H9 (cell line): ENCODE data around the gene SLC35F3. TPM values are rescaled to one million over a fixed set of nuclear protein-coding genes. Genes with fewer than 3 reads are reported as not detected.

Experiments used
- DNase-seq: peaks from one replicate; pipeline ENCODE4 v3.0.0-alpha.2; 2017
- H2AFZ ChIP-seq: one replicate; pipeline ENCODE4 v1.6.1; 2013; ENCODE audit warnings: mild to moderate bottlenecking, low read length, control low read depth, moderate library complexity
- H2AK5ac ChIP-seq: 2 replicates; pipeline ENCODE4 v1.6.1; 2013; ENCODE audit warnings: low read length, control low read depth, mixed read lengths; ENCODE audit not compliant: insufficient read length
- H2BK120ac ChIP-seq: one replicate; pipeline ENCODE4 v1.6.1; 2013; ENCODE audit warnings: low read depth, mild to moderate bottlenecking, low read length, control low read depth, inconsistent platforms; ENCODE audit not compliant: poor library complexity, severe bottlenecking
- H2BK12ac ChIP-seq: 2 replicates; pipeline ENCODE4 v1.6.1; 2013; ENCODE audit warnings: low read length, control low read depth, mixed read lengths, low read depth; ENCODE audit not compliant: insufficient read length
- H2BK15ac ChIP-seq: 2 replicates; pipeline ENCODE4 v1.6.1; 2013; ENCODE audit warnings: low read depth, low read length, control low read depth
- H2BK20ac ChIP-seq: one replicate; pipeline ENCODE4 v1.6.1; 2013; ENCODE audit warnings: low read depth, mild to moderate bottlenecking, low read length, control low read depth, inconsistent platforms; ENCODE audit not compliant: poor library complexity, severe bottlenecking
- H2BK5ac ChIP-seq: 2 replicates; pipeline ENCODE4 v1.6.1; 2013; ENCODE audit warnings: low read length, control low read depth, mixed read lengths; ENCODE audit not compliant: insufficient read length
- H3K14ac ChIP-seq: 2 replicates; pipeline ENCODE4 v1.6.1; 2013; ENCODE audit warnings: low read length, control low read depth; ENCODE audit not compliant: insufficient read depth
- H3K18ac ChIP-seq: 2 replicates; pipeline ENCODE4 v1.6.1; 2013; ENCODE audit warnings: low read depth, mild to moderate bottlenecking, mixed read lengths, low read length, control low read depth; ENCODE audit not compliant: insufficient read length
- H3K23ac ChIP-seq: 2 replicates; pipeline ENCODE4 v1.6.1; 2013; ENCODE audit warnings: low read length, control low read depth, mixed read lengths, low read depth; ENCODE audit not compliant: insufficient read length
- H3K23me2 ChIP-seq: 2 replicates; pipeline ENCODE4 v1.6.1; 2013; ENCODE audit warnings: low read depth, mild to moderate bottlenecking, mixed read lengths, low read length, control low read depth; ENCODE audit not compliant: insufficient read length, poor library complexity, severe bottlenecking
- H3K27ac ChIP-seq: 2 replicates; pipeline ENCODE4 v1.5.1; 2013; ENCODE audit warnings: low read length, control low read depth, mixed read lengths, low read depth; ENCODE audit not compliant: insufficient read length
- H3K27me3 ChIP-seq: 2 replicates; pipeline ENCODE4 v1.6.1; 2013; ENCODE audit warnings: low read length, control low read depth, inconsistent platforms; ENCODE audit not compliant: insufficient read depth
- H3K4ac ChIP-seq: 2 replicates; pipeline ENCODE4 v1.6.1; 2013; ENCODE audit warnings: low read depth, mild to moderate bottlenecking, control low read depth, inconsistent platforms, low read length, moderate library complexity
- H3K4me1 ChIP-seq: 2 replicates; pipeline ENCODE4 v1.6.1; 2013; ENCODE audit warnings: low read length, control low read depth, inconsistent platforms; ENCODE audit not compliant: insufficient read depth
- H3K4me2 ChIP-seq: 2 replicates; pipeline ENCODE4 v1.6.1; 2013; ENCODE audit warnings: low read length, control low read depth, mixed read lengths; ENCODE audit not compliant: insufficient read length, insufficient read depth
- H3K56ac ChIP-seq: 2 replicates; pipeline ENCODE4 v1.6.1; 2013; ENCODE audit warnings: low read depth, mild to moderate bottlenecking, mixed read lengths, low read length, control low read depth; ENCODE audit not compliant: insufficient read length
- H3K79me1 ChIP-seq: 2 replicates; pipeline ENCODE4 v1.6.1; 2013; ENCODE audit warnings: low read depth, mild to moderate bottlenecking, moderate library complexity, low read length, control low read depth, inconsistent platforms; ENCODE audit not compliant: insufficient read depth, poor library complexity, severe bottlenecking
- H3K79me2 ChIP-seq: 2 replicates; pipeline ENCODE4 v1.6.1; 2013; ENCODE audit warnings: low read length, control low read depth, inconsistent platforms; ENCODE audit not compliant: insufficient read depth
- H3K9ac ChIP-seq: 2 replicates; pipeline ENCODE4 v1.6.1; 2013; ENCODE audit warnings: low read length, control low read depth, mixed read lengths; ENCODE audit not compliant: insufficient read length; ENCODE audit errors: extremely low read depth
- H3K9me3 ChIP-seq: one replicate; pipeline ENCODE4 v1.6.1; 2013; ENCODE audit warnings: low read depth, low read length, inconsistent platforms; ENCODE audit not compliant: control insufficient read depth
- H3T11ph ChIP-seq: one replicate; pipeline ENCODE4 v1.6.1; 2013; ENCODE audit warnings: mild to moderate bottlenecking, low read length, control low read depth, inconsistent platforms
- H4K20me1 ChIP-seq: one replicate; pipeline ENCODE4 v1.6.1; 2013; ENCODE audit not compliant: control insufficient read depth, insufficient read length, insufficient read depth
- H4K5ac ChIP-seq: 2 replicates; pipeline ENCODE4 v1.6.1; 2013; ENCODE audit warnings: low read depth, mild to moderate bottlenecking, mixed read lengths, low read length, control low read depth; ENCODE audit not compliant: insufficient read length
- H4K8ac ChIP-seq: replicated peaks from 2 replicates; pipeline ENCODE4 v1.6.1; 2013; ENCODE audit warnings: low read length, control low read depth, mixed read lengths, low read depth; ENCODE audit not compliant: insufficient read length
- H4K91ac ChIP-seq: 2 replicates; pipeline ENCODE4 v1.6.1; 2013; ENCODE audit warnings: low read depth, mild to moderate bottlenecking, moderate library complexity, mixed read lengths, low read length, control low read depth; ENCODE audit not compliant: insufficient read length
- H3K27ac Mint-ChIP-seq, 3 experiments: 2 replicates in 2 of 3; 3 replicates in 1 of 3; pipeline ENCODE4 v1.8.0; 2020 to 2021; ENCODE audit warnings: mixed read lengths in 3 of 3, mild to moderate bottlenecking in 1 of 3, moderate library complexity in 1 of 3
- H3K27me3 Mint-ChIP-seq: 2 replicates; pipeline ENCODE4 v1.8.0; 2021; ENCODE audit warnings: low read depth, mild to moderate bottlenecking, moderate library complexity, mixed read lengths
- H3K36me3 Mint-ChIP-seq, 3 experiments: 2 replicates in 2 of 3; 3 replicates in 1 of 3; pipeline ENCODE4 v1.8.0; 2020 to 2021; ENCODE audit warnings: low read depth in 3 of 3, mixed read lengths in 3 of 3; ENCODE audit not compliant: insufficient read depth in 1 of 3
- H3K4me1 Mint-ChIP-seq, 2 experiments: 2 replicates each; pipeline ENCODE4 v1.8.0; 2020; ENCODE audit warnings: mixed read lengths in 2 of 2
- H3K4me3 Mint-ChIP-seq, 2 experiments: 2 replicates in 1 of 2; 3 replicates in 1 of 2; pipeline ENCODE4 v1.8.0; 2020 to 2021; ENCODE audit warnings: mild to moderate bottlenecking in 2 of 2, mixed read lengths in 2 of 2, moderate library complexity in 1 of 2
- H3K9me3 Mint-ChIP-seq, 2 experiments: 2 replicates in 1 of 2; 3 replicates in 1 of 2; pipeline ENCODE4 v1.8.0; 2020; ENCODE audit warnings: mild to moderate bottlenecking in 2 of 2, mixed read lengths in 2 of 2, moderate library complexity in 1 of 2
- CTCF ChIP-seq: fragments of 200-600 bp; sonication (generic); conservative IDR thresholded peaks from 3 replicates; pipeline ENCODE4 v1.8.0; 2021; ENCODE audit warnings: antibody characterized with exemption, mild to moderate bottlenecking
- WGBS: extraction: QIAGEN DNeasy Blood & Tissue Kit; methylation state at CpG from one replicate; pipeline ENCODE4 v1.1.7; 2013; ENCODE audit warnings: missing lambda C conversion rate, low lambda C conversion rate, mixed read lengths; ENCODE audit not compliant: insufficient read length; ENCODE audit errors: extremely low coverage; 5-methylcytosine and 5-hydroxymethylcytosine counted together
- total RNA-seq: library from RNA; stranded (reverse); gene quantifications from 2 replicates; pipeline ENCODE4 v1.2.1, GENCODE V29; 2021

SLC35F3 gene
- total RNA-seq, 1 experiment from 2014 or later: 0.81 TPM

- Histone ChIP-seq H3K14ac (no peak overlapping the region), H3K79me2 (no peaks in the 10 kb centered on the region), H4K5ac (no peak overlapping the region), H2AK5ac (no peak overlapping the region), H3K79me1 (no peaks in the 10 kb centered on the region), H3K27me3 (no peaks in the 10 kb centered on the region), H3K9ac (no peak overlapping the region), H3K23ac (no peak overlapping the region), H2BK12ac (no peak overlapping the region), H4K91ac (no peak overlapping the region), H3K4ac (no peak overlapping the region), H3K9me3 (no peaks in the 10 kb centered on the region), H3K4me2 (no peak overlapping the region), H3T11ph (no peak overlapping the region), H3K4me1 (peaks cover 4% of the 10 kb centered on the region; the same call in 1 of the 2 replicates), H3K23me2 (no peaks in the 10 kb centered on the region), H2BK5ac (no peak overlapping the region), H2AFZ (no peak overlapping the region), H3K27ac (no peak overlapping the region), H3K18ac (no peak overlapping the region), H2BK20ac (no peak overlapping the region), H4K8ac (no peak overlapping the region), H2BK120ac (no peak overlapping the region), H4K20me1 (no peaks in the 10 kb centered on the region), H3K56ac (no peak overlapping the region), H2BK15ac (no peak overlapping the region)
- Mint-ChIP-seq H3K4me3 (no peak overlapping the region), H3K4me1 (peaks cover 13% of the 10 kb centered on the region in 2 experiments), H3K9me3 (no peaks in the 10 kb centered on the region), H3K27me3 (peaks cover 7% of the 10 kb centered on the region), H3K27ac (no peak overlapping the region), H3K36me3 (no peaks in the 10 kb centered on the region; a peak in 1 of 7 replicates)
- WGBS: no CpG with 5 or more reads among the region's 6 CpGs
- no peak for TF ChIP-seq CTCF
- DNase-seq: no peak
Measured at GRCh38 chr1:234316937-234317336, 412.5 kb downstream of the SLC35F3 start.
